ENCODE results near the gene UBE2L3. TPM values are rescaled to one million over a fixed set of nuclear protein-coding genes. Genes with fewer than 3 reads are reported as not detected.
A peak's percentile ranks its signal among the peaks of the same experiment; 100 is the strongest.
"Not testable (repeated sequence)": the region's sequence is repeated elsewhere in the genome, so short reads cannot be mapped to it uniquely, and the experiment has no call there.

The UBE2L3 gene
- total and polyA plus RNA-seq, 4 donors, result 37.2 to 63.0 (median 44.0) TPM

GRCh38 chr22:21643533-21644357 lies 76.2 kb downstream of the UBE2L3 start:
- Histone ChIP-seq H3K4me3 (no peak overlapping the region), H3K27me3 (ENCODE audit: control insufficient read depth in 3 of 3, insufficient read depth in 3 of 3, low read length in 2 of 3) (no peaks in the 10 kb centered on the region), H3K9me3 (ENCODE audit: control insufficient read depth in 4 of 4, insufficient read depth in 3 of 4, low read length in 3 of 4) (no peaks in the 10 kb centered on the region), H3K4me1 (ENCODE audit: control insufficient read depth in 5 of 5, insufficient read depth in 5 of 5, low read length in 5 of 5) (peaks cover 0 to 18% (median 3%) of the 10 kb centered on the region in 5 donors), H3K36me3 (ENCODE audit: control insufficient read depth in 4 of 4, insufficient read depth in 4 of 4, low read length in 4 of 4) (peaks cover 0 to 8% (median 0%) of the 10 kb centered on the region in 4 donors), H3K27ac (ENCODE audit: low read depth in 1 of 2, low read length in 1 of 2) (no peak overlapping the region), H3K9ac (ENCODE audit: insufficient read depth in 1 of 2, low read length in 2 of 2) (no peak overlapping the region)
- 88 to 92% methylated on average over 22 of the region's 22 CpGs for whole genome bisulfite sequencing, 2 donors
- DNase-seq (no peak), ATAC-seq (ENCODE audit: insufficient read depth, low FRiP score) (no peak)
- no peak for TF ChIP-seq CTCF (IDR thresholded peaks at IDR 0.05; ENCODE audit: control extremely low read depth, extremely low read depth)

- not testable (repeated sequence) for H3K27ac ChIP-seq (ENCODE audit: low read depth in 1 of 2, low read length in 1 of 2); DNase-seq; H3K9me3 ChIP-seq (ENCODE audit: control insufficient read depth in 4 of 4, insufficient read depth in 3 of 4, low read length in 3 of 4); ATAC-seq (ENCODE audit: insufficient read depth, low FRiP score); H3K9ac ChIP-seq (ENCODE audit: insufficient read depth in 1 of 2, low read length in 2 of 2); H3K27me3 ChIP-seq (ENCODE audit: control insufficient read depth in 3 of 3, insufficient read depth in 3 of 3, low read length in 2 of 3); H3K4me3 ChIP-seq
- Histone ChIP-seq H3K36me3 (ENCODE audit: control insufficient read depth in 4 of 4, insufficient read depth in 4 of 4, low read length in 4 of 4) (peaks cover 0 to 12% (median 0%) of the 10 kb centered on the region in 4 donors), H3K4me1 (ENCODE audit: control insufficient read depth in 5 of 5, insufficient read depth in 5 of 5, low read length in 5 of 5) (peaks cover 0 to 20% (median 3%) of the 10 kb centered on the region in 5 donors)
- WGBS, 2 donors, result 89 to 96% methylated on average over 6 of the region's 6 CpGs
These were observed 78.0 kb downstream of the UBE2L3 start for GRCh38 chr22:21645513-21645912.

- no peak overlapping the region for H3K9ac ChIP-seq (ENCODE audit: insufficient read depth in 1 of 2, low read length in 2 of 2)
- peak; percentile 95 for TF ChIP-seq CTCF (IDR thresholded peaks at IDR 0.05; ENCODE audit: control extremely low read depth, extremely low read depth)
- H3K36me3 ChIP-seq (ENCODE audit: control insufficient read depth in 4 of 4, insufficient read depth in 4 of 4, low read length in 4 of 4), result peaks cover 0 to 12% (median 0%) of the 10 kb centered on the region in 4 donors
- H3K27me3 ChIP-seq (ENCODE audit: control insufficient read depth in 3 of 3, insufficient read depth in 3 of 3, low read length in 2 of 3), result no peaks in the 10 kb centered on the region
- ATAC-seq (ENCODE audit: insufficient read depth, low FRiP score) (no peak), DNase-seq (peak; percentile 86 to 90 (median 89))
- 49 to 50% methylated on average over 14 of the region's 14 CpGs for WGBS, 2 donors
- H3K27ac ChIP-seq (ENCODE audit: low read depth in 1 of 2, low read length in 1 of 2), result no peak overlapping the region
- peaks cover 4 to 20% (median 8%) of the 10 kb centered on the region in 5 donors for H3K4me1 ChIP-seq (ENCODE audit: control insufficient read depth in 5 of 5, insufficient read depth in 5 of 5, low read length in 5 of 5)
- no peaks in the 10 kb centered on the region for H3K9me3 ChIP-seq (ENCODE audit: control insufficient read depth in 4 of 4, insufficient read depth in 3 of 4, low read length in 3 of 4)
- H3K4me3 ChIP-seq, result no peak overlapping the region
These were observed 79.4 kb downstream of the UBE2L3 start for GRCh38 chr22:21646608-21647590.

Data from lung (tissue), 12 donors.